GM18868 (cell line): ENCODE measurements around the gene AKAP13.

Source experiments
- ATAC-seq: cut with Tn5 transposase; IDR thresholded peaks from one replicate; pipeline ENCODE4 v1.9.1; 2021; ENCODE audit warnings: mild to moderate bottlenecking, moderate library complexity; ENCODE audit not compliant: unreplicated experiment

The AKAP13 gene

DNA sequence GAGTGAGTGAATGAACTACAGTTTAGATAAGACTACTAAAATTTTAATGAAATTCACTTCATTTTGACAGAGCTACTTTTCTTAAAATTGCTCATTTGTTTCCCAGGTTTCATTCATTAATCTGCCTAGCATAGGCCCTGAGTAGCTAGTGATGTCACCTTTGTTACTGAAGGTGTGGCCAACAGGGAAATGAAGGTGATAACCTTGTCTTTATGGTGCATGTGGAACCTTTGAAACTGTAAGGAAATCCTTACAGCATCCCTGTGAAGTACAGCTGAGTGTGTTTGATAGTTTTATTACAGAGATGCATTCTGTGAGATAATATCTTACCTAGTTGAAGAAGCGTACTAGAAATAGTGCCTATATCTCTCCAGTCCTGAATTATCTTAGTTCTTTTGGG, 112.9 kb downstream of the AKAP13 start:
- ATAC-seq, result no peak

DNA sequence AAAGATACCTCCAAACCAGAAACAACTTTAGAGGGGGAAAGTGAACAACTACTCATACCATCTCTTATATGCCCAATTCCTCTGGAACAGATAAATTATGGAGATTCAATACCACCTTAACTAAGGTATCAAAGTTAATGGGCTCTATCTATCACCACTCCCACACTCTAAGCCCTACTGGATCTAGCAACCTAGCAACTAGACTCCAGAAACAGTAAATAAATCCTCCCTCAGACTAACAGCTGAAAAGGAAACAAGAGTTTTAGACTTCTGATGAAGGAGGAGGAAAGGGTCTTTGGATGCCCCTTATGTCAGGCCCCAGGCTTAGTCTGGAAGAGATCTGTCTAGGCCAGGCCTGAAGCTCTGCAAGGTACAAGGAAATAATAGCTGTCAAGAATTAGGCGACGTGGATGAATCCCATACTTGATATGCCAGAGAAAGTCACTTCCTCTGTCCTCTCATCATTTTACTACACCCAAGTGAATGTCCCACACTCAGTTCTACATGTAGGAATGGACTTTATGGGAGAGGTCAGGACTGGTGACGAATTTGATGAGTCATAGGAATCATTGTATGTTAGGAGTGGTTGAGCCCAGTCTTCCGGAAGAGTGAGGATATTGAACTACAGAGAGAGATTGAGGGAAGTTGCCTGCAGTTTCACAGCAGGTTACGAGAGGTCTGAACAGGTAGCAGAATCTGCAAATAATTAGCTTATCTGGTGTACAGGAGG, 113.8 kb downstream of the AKAP13 start:
- no peak for ATAC-seq

GRCh38 chr15:85495096-85495495, 114.7 kb downstream of the AKAP13 start:
- no peak for ATAC-seq

DNA sequence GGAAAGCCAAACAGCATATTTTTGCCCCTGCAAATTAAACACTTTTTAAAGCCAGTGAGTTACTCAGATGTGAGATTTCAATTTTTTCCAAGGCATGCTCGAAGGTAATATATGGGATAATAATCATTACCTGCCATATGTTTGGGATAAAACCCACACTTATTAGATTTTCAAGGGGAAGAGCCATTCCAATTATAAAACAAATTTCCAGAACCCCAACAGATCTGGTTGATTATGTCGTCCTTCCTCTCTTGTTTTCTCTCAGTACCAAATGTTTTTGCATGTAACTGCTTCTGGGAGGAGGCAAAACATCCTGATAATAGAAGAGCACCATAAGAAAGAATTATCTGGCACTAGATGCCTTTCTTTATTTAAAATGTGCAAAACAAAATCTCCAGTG, 115.1 kb downstream of the AKAP13 start:
- ATAC-seq, result no peak

- ATAC-seq, result no peak
Measured at GRCh38 chr15:85496151-85496550, 115.7 kb downstream of the AKAP13 start.

DNA sequence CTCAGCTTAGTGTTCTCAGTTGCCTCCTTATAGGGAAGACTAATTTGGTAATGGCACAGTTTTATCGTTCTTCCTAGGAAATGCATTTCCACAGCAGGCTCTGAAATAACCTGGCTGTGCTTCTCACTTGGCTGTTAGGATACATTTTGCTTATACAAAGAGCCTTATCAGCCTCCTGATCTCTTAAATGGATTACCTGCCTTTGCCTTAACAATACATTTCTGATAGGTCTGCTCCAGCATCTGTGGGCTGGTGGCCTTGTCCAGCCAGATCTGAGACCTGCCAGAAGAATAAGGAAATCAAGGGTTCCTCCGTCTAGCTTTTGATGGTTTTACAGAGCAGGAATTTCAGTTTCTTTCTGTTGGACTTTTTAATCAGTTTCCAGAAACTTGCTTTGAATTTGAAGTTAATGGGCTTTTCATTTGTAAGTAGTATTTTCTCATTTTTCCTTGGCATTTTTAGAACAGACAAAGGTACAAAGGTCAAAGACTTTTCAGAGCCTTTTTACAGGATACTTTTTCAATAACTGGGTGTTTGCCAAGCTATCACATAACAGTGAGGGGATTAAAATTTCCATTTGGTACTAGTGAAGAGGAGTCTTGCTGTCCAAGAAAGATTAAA, 116.3 kb downstream of the AKAP13 start:
- no peak for ATAC-seq

DNA sequence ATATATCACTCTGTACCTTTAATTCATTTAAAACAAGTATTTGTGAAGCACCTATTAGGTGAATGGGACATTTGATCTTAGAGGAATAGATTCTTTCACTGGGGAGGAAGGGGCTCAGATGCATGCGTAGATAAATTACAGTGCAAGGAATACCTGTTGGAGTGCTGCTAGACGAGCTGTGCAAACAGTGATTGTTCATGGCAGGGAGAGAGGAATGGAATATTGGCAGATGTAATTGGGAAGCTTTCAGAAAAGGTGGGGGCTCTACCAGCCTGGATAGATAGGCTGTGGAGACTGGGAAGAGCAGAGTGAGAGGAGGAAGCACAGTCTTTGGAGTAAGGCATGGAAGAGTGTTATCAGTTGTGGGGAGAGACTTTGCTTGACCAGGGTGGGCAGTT, 116.8 kb downstream of the AKAP13 start:
- ATAC-seq, result no peak

DNA sequence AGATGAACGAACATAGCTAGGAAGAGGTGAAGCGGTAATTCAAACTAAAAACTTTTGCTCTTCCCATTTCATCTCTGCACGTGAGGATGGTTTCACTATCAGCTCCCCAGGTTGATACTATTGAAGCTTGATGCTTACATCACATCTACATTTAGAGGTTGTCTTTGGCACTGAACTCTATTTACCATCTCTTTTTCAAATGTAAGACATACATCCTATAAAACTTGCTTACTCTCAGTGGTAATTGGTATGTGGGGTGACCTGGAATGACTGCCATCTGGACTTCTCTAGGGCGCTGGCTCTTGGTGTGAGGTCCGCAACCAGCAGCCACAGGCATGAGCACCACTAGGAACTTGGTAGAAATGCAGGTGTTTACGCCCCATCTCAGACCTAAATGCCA, 118.1 kb downstream of the AKAP13 start:
- no peak for ATAC-seq

- ATAC-seq, result no peak
Measured at GRCh38 chr15:85499371-85499887, 119.0 kb downstream of the AKAP13 start.

DNA sequence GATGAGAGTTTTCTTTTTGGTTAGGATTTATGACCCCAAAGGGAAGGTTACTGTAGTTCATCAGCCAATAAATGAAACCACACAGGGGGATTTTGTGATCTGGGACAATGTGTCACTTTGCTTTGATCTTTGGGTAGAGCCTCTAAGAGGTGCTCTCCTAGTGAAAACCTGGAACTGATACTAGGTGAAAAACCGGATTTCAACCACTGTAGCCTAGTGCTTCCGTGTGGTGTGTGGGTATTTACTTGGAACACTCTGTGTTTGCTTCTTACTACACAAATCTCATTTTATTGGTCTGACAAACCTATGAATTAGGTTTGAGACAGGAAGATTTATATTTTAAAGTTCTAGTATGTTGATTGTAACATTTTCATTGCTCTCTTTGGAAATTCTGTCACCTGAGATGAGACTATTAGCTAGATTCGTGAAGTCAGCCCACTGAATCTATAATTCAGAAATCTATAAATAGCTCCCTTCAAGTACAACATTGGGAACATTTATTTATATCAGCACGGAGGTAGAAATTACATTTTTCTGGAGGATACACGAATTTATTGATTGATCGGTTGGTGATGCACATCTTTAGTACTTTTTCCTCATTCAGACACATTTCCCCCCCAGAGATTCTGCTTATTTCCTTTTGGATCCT, 119.8 kb downstream of the AKAP13 start:
- ATAC-seq, result peak; percentile 76

DNA sequence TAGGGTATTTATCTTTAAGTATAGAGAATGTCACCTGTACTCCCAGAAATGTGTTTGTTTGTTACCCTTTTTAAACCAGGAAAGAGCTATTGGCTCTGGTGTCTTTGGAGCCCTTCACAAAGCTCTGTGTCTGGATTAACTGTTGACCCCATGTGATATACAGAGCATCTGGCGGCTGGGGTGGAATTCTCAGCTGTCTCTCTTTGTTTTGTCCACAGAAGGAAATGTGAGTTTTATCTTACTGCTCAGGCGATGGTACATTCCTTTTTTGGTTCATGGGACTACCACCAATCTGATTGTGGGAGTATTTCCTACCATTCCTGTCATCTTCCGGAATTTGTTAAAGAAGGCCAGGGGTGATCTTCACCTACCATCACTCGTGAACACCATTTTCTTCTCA, 120.3 kb downstream of the AKAP13 start:
- ATAC-seq, result no peak

DNA sequence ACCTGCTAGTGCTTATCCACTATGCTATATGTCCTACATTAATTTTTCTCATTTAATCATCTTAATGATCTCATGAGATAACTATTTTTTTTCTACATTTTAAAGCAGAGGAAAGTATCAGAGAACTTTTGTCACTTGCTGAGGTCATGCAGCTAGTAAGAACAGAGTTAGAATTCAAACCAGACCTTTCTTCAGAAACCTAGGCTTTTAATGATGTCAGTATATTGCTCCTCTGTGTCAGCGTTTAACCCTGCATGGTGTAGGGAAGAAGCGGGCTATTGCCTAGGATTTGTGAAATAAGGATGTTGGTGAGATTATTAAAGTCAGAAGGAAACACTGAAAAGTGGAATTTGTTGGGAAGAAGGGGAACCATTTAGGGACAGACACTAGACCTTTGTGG, 121.2 kb downstream of the AKAP13 start:
- ATAC-seq, result no peak

DNA sequence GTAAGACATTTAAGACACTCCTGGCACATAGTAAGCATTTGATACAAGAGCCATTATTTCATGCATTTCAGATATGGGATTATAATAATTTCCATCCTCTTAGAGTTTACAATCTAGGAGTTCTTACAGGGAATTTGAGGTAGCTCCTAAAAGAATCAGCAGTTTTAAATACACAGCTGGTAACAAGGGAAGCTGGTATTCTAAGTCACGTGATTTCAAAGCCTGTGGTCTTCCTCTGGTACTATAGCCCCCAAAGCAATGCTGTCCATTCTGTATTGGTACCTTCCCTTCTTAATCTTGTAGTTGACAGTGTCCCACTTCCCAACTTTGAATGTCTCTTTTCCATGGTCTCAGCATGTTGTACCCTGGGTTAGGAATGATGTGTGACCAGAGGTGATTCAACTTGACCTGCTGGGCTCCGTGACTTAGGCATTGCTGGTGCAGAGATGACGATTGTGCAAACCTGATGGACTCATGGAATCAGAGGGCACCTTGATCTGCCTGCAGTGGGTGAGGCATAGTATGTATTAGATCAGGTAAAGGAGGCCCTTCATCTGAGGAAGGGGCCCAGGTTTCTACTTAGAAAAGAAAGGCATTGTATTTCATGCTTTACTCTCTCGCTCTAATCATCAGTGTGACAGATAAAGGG, 122.9 kb downstream of the AKAP13 start:
- no peak for ATAC-seq

GRCh38 chr15:85504749-85505676, 124.6 kb downstream of the AKAP13 start:
- no peak for ATAC-seq

GRCh38 chr15:85507114-85507513, 126.7 kb downstream of the AKAP13 start:
- ATAC-seq, result no peak

GRCh38 chr15:85509973-85510372, 129.6 kb downstream of the AKAP13 start:
- no peak for ATAC-seq

- no peak for ATAC-seq
Measured at GRCh38 chr15:85514413-85514812, 134.0 kb downstream of the AKAP13 start.

DNA sequence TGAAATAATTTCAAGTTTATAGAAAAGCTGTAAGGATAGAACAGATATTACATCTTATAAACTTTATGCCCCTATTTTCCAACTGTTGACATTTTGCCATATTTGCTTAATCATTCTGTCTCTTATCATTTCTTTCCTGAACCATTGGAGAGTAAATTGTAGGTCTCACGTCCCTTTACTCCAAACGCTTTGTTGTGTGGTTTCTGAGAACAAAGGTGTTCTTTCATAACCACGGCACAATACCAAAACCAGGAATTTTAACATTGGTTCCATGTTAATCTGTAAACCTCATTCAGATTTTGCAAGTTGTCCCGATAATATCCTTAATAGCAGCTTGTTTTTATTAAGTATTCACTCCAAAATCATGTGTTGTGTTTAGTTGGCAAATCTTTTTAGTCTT, 134.8 kb downstream of the AKAP13 start:
- ATAC-seq, result no peak

DNA sequence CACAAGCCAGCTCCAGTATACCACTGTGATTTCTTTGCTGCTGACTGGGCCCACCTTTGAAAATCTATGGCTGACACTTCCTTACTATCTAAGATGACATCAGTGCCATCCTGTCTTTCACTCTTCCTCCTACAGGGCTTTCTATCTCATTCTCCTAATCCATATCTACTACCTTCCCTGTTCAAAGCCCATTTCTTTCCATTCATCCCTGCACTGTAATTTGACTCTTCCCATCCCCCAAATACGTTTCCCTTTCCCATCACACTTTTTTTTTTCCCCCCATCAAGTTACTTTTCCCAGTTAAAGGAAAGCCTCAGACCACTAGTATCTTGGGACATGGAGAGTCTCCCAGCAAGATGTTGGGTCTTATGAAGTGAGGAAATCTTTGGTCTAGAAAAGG, 136.7 kb downstream of the AKAP13 start:
- ATAC-seq, result no peak

GRCh38 chr15:85518979-85519761, 138.8 kb downstream of the AKAP13 start:
- no peak for ATAC-seq
